ENCODE results near the gene MME.

GRCh38 chr3:155034786-155035185, 45.3 kb upstream of the MME start:
- TF ChIP-seq CTCF (IDR thresholded peaks at IDR 0.05) (no peak), POLR2A (IDR thresholded peaks at IDR 0.05) (no peak)

All from uterus (tissue), 2 donors.